GM10248 (cell line): ENCODE results near the gene RNU6-8.

ENCODE experiments used
- CTCF ChIA-PET: fragments of 300-600 bp; sonication (Branson Sonifier 250); formaldehyde crosslinking; extraction: SDS; loops from one replicate; lab custom pipeline; 2021; ENCODE audit warnings: antibody characterized with exemption; lab: Yijun Ruan, JAX
- POLR2A ChIA-PET: fragments of 350-650 bp; sonication (Branson Sonifier 250); formaldehyde crosslinking; extraction: SDS; loops from one replicate; lab custom pipeline; 2020; ENCODE audit warnings: antibody characterized with exemption; lab: Yijun Ruan, JAX
- DNase-seq: peaks from one replicate; pipeline ENCODE4 v3.0.0; 2012; ENCODE audit errors: extremely low spot score
- CTCF ChIP-seq: IDR thresholded peaks from 2 replicates; pipeline ENCODE4 v1.5.1; 2012; ENCODE audit warnings: mild to moderate bottlenecking, low read depth; ENCODE audit errors: extremely low read depth, missing control alignments, control extremely low read depth

RNU6-8 gene

GRCh38 chr14:32202491-32202997, 525 bp downstream of the RNU6-8 start:
- ChIA-PET CTCF (interaction anchor here (1.6 kb wide), 2 partner anchors 52 to 129 kb away, joined by 3 to 5 read pairs; no protein-coding TSS in a partner anchor), POLR2A (no interaction called here)
- TF ChIP-seq CTCF: no peak
- no peak for DNase-seq

DNA sequence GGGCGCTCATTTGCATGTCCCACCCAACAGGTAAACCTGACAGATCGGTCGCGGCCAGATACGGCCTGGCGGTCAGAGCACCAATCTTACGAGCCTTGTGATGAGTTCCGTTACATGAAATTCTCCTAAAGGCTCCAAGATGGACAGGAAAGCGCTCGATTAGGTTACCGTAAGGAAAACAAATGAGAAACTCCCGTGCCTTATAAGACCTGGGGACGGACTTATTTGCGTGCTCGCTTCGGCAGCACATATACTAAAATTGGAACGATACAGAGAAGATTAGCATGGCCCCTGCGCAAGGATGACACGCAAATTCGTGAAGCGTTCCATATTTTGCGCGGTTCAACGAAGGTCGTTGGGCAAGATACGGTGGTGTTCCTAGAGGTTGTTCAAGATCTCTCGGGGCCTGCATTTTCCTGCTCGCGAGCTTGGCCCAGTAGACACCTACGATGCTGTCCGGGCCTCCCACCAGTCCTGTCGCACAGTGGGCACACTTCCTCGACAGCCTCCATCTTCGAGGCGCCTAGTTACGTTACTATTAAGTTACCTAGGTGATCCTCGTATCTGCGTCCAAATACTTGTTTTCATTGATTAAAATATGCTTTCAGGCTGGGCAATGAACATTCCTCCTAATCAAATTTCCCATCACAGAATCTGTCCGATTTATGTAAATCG, 1.1 kb downstream of the RNU6-8 start, which contains the start of gene RNU6-7:
TSS of gene RNU6-7 (plus strand) at position 230 of the 675 bp plus-strand sequence.
- CTCF ChIA-PET: interaction anchor here (1.6 kb wide), 1 partner anchor 128 kb away, joined by 5 read pairs; no protein-coding TSS in a partner anchor

GRCh38 chr14:32201193-32201815, 1.8 kb downstream of the RNU6-8 start:
- CTCF ChIA-PET: interaction anchor here (1.6 kb wide), 1 partner anchor 128 kb away, joined by 5 read pairs; no protein-coding TSS in a partner anchor

More for the DNA sequence above, 1.1 kb downstream of the RNU6-8 start, which contains the start of gene RNU6-7:
- no peak for TF ChIP-seq CTCF
- POLR2A ChIA-PET: no interaction called here
- no peak for DNase-seq

DNA sequence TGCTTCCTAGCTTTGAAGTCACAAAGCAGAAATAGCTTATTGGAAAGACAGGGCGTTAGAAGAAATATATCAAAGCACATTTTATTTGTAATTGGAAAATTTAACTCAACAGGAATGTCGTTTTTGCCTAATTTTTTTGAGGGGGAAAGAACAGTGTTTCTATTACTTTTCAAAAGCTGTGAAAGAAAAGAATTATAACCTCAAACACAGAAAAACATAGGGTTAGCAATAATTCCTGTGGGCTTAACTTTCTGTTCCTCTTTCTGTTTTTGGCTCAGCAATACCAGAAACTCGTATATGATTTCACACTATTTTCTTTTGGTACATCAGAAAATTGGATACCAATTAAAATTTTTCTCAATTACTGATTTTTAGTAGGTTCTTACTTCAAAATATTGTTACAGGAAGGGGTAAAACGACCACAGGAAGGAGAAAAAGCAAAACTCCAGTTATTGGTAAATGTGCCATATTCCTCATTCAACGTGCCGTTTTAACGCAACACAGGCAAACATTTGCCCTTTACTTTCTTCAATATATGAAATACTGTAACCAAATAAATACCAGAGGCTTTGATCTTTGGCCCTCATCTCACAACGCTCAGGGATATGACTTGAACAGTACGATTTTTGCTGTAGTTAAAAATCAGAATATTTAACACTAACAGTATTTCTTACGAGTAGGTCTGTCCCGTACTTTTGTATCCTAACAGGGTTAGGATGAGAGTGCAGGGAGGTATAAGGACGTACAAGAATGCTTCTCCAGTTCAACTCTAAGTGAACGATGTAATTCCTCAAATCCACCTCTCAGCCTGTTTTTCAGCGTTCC, 2.5 kb downstream of the RNU6-8 start:
- DNase-seq: no peak
- no peak for TF ChIP-seq CTCF
- CTCF ChIA-PET: interaction anchor here (1.0 to 1.4 kb wide), 2 partner anchors 52 to 127 kb away, joined by 4 read pairs; no protein-coding TSS in a partner anchor
- POLR2A ChIA-PET: no interaction called here

More at GRCh38 chr14:32201193-32201815, 1.8 kb downstream of the RNU6-8 start:
- POLR2A ChIA-PET: no interaction called here
- peak; percentile 76 for DNase-seq
- no peak for TF ChIP-seq CTCF

GRCh38 chr14:32197919-32198318, 5.2 kb downstream of the RNU6-8 start:
- no peak for TF ChIP-seq CTCF
- ChIA-PET CTCF (interaction anchor here (1.0 to 1.9 kb wide), 3 partner anchors 14 to 96 kb away, joined by 3 to 6 read pairs (median 4); no protein-coding TSS in a partner anchor), POLR2A (no interaction called here)
- DNase-seq: no peak

- DNase-seq: no peak
- POLR2A ChIA-PET: no interaction called here
- no peak for TF ChIP-seq CTCF
- CTCF ChIA-PET: no interaction called here
These were observed 7.4 kb downstream of the RNU6-8 start for GRCh38 chr14:32195636-32196035.
